ENCODE measurements around the gene RAP1GAP.
"Not testable (repeated sequence)": the region's sequence is repeated elsewhere in the genome, so short reads cannot be mapped to it uniquely, and the experiment has no call there.

The RAP1GAP gene

DNA sequence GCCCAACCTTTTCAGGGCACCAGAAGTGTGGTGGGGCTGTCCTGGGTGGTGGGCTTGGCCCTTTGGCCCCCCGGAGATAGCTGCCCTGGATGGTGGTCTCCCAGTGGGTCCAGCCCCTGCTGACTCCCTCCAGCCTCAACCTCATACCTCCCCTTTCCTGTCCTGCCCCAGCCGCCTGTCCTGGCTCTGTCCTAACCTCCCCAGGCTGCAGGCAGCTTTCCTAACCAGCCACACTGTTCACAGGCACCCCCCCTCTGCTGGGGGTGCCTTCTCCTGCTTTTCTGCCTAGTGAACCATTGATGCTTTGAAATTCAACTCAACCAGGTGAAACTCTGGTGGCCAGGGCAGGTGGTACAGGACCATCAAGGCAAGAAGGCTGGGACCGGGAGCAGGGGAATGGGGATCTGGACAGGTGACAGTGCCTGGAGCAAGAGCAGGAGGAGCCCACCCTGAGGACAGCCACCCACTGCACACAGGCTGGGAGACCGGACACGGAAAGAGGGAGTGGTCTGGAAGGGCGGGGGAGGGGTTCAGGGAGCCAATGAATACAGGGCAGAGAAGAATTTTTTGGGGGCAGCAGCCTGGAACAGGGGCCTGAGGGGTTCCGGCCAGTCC is 35.9 kb downstream of the RAP1GAP start:
- TF ChIP-seq, protein P1, sequence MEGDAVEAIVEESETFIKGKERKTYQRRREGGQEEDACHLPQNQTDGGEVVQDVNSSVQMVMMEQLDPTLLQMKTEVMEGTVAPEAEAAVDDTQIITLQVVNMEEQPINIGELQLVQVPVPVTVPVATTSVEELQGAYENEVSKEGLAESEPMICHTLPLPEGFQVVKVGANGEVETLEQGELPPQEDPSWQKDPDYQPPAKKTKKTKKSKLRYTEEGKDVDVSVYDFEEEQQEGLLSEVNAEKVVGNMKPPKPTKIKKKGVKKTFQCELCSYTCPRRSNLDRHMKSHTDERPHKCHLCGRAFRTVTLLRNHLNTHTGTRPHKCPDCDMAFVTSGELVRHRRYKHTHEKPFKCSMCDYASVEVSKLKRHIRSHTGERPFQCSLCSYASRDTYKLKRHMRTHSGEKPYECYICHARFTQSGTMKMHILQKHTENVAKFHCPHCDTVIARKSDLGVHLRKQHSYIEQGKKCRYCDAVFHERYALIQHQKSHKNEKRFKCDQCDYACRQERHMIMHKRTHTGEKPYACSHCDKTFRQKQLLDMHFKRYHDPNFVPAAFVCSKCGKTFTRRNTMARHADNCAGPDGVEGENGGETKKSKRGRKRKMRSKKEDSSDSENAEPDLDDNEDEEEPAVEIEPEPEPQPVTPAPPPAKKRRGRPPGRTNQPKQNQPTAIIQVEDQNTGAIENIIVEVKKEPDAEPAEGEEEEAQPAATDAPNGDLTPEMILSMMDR (IDR thresholded peaks at IDR 0.05; ENCODE audit: control insufficient read depth, extremely low read depth, insufficient read depth) = no peak
- no peak overlapping the region for H3K4me3 ChIP-seq (ENCODE audit: low read depth, low read length)
- DNase-seq (ENCODE audit: low read depth) = no peak

DNA sequence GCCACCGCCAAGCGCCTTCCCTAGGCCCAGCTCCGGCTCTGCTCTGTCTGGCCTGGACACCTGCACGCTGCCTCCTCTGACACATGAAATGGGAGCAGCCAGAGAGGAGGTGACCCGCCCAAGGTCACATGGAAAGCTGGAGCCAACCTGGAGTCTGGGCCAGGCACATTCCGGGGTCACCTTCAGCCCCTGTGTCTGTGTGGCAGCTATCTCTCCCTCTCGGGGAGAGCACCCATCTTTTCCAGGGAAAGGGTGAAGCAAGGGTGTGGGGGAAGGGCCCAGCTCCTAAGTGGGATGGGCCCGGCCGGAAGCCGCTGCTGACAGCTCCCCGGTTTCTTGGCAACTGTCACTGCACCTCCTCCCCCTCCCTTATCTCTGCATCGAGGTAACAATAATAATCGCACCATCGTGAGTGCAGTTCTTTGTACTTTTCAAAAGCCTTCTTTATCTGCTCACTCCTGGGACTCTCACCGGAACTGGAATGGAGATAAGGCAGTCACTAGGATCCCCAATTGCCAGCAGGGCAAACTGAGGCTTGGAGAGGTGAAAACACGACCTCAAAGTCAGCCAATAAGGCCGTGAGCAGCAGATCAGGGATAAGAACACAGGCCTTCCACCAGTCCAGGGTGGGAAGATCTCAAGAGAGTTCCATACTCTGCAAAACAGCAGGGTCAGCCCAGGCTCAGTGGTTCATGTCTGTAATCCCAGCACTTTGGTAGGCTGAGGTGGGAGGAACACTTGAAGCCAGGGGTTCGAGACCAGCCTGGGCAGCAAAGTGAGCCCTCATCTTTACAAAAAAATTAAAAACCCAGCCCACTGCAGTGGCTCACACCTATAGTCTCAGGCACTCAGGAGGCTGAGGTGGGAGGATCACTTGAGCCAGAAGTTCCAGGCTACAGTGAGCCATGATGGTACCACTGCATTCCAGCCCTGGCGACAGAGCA is 36.9 kb downstream of the RAP1GAP start:
- H3K4me3 ChIP-seq (ENCODE audit: low read depth, low read length) = no peak overlapping the region
- DNase-seq (ENCODE audit: low read depth) = no peak
- TF ChIP-seq, protein P1 (IDR thresholded peaks at IDR 0.05; ENCODE audit: control insufficient read depth, extremely low read depth, insufficient read depth) = no peak

DNA sequence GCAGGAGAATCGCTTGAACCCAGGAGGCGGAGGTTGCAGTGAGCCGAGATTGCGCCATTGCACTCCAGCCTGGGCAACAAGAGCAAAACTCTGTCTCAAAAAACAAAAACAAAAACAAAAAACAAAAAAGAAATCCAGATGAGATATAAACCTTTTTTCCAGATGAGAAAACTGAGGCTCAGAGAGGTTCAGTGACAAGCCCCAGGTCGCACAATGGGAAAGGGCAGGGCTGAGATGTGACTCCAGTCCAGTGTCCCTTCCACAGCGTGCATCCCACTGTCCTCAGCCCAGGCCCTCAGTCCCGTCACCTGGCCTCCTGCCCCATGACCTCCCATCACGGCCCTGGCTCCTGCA is 37.6 kb downstream of the RAP1GAP start:
- not testable (repeated sequence) for H3K4me3 ChIP-seq (ENCODE audit: low read depth, low read length); DNase-seq (ENCODE audit: low read depth)

DNA sequence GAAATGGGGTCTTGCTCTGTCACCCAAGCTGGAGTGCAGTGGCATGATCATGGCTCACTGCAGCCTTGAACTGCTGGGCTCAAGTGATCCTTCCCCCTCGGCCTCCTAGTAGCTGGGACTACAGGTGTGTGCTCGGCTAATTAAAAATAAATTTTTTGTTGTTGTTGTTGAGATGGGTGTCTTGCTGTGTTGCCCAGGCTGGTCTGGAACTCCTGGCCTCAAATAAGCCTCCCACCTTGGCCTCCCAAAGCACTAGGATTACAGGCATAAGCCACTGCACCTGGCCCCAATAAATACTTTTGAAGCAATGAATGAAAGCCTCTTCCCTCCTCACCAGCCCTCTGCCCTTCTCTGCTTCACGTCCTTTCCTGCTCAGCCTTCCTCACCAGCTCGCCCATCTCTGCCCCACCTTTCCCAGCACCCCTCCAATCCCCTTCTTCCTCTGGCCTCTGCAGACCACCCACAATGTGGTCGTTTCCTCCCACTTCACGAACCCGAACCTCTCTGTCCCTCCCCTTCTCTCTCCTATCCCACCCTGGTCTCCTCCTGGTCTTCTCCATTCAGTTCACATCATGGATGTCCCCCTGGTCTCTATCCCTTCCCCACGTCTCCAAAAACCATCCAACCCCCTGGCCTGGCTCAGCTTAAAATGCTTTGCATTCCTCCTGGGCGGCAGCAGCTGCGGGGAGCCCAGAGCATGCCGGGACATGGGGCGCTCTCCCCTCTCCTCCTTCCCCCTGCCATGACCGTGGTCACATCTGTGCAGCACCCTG is 38.4 kb downstream of the RAP1GAP start:
- H3K4me3 ChIP-seq (ENCODE audit: low read depth, low read length) = no peak overlapping the region
- no peak for DNase-seq (ENCODE audit: low read depth)
- TF ChIP-seq, protein P1 (IDR thresholded peaks at IDR 0.05; ENCODE audit: control insufficient read depth, extremely low read depth, insufficient read depth) = no peak

DNA sequence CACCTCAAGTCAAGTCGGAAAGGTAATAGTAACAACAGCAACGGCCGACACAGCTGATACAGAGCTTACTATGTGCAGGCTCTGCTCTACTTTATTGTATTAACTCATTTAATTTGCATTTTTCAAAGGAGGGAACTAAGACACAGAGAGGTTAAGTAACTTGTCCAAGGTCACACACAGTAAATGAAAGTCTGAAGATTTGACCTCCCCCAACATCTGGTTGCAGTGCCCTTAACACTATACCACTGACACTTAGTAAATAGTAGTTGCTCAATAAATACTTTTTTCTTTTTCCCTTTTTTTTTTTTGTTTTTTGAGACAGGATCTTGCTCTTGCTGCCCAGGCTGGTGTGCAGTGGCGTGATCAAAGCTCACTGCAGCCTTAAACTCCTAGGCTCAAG is 39.2 kb downstream of the RAP1GAP start:
- no peak overlapping the region for H3K4me3 ChIP-seq (ENCODE audit: low read depth, low read length)
- no peak for DNase-seq (ENCODE audit: low read depth)
- TF ChIP-seq, protein P1 (IDR thresholded peaks at IDR 0.05; ENCODE audit: control insufficient read depth, extremely low read depth, insufficient read depth) = no peak

DNA sequence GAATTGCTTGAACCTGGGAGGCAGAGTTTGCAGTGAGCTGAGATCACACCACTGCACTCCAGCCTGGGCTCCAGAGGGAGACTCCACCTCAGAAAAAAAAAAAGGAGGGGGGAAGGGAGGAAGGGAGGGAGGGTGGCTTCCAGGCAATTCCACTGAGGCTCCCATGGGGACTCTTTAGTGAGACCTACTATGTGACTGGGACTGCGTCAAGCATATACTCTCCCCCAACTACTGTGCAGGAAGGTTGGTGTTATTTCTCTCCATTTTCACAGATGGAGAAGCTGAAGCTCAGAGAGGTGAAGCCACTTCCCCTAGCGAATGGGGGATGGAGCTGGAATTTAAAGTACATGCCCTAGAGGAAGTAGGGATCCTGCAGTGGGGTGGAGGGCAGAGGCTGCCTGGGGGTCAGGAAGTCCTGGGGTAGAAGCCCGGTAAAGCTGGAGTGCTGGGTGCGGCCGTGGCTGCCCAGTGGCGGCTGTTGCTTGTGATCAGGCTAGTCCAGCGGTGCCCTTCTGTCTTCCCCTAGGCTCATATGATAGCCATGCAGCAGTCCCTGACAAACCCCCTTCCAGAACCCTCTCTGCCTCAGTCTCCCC is 40.3 kb downstream of the RAP1GAP start:
- no peak for DNase-seq (ENCODE audit: low read depth)
- H3K4me3 ChIP-seq (ENCODE audit: low read depth, low read length) = no peak overlapping the region
- TF ChIP-seq, protein P1 (IDR thresholded peaks at IDR 0.05; ENCODE audit: control insufficient read depth, extremely low read depth, insufficient read depth) = no peak

DNA sequence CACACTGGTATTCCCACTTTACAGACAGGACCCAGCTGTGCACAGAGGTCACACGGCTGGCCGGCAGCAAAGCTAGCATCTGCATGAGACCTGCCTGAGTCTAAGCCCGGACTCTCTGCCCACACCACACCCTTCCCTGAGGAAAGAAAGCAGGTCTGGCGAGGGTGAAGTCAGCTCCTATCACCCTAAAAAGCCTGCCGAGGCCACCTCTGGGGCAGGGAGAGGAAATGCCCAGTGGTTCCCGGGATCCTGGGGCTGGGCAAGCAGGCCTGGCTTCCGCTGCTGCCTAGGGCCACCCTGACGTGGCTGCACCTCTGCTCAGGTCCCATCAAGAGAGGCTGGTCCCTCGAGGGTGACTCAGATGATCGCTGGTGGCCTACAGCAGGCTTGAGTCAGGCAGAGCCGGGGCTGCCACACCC is 42.2 kb downstream of the RAP1GAP start:
- DNase-seq (ENCODE audit: low read depth) = no peak
- H3K4me3 ChIP-seq (ENCODE audit: low read depth, low read length) = no peak overlapping the region
- TF ChIP-seq, protein P1 (IDR thresholded peaks at IDR 0.05; ENCODE audit: control insufficient read depth, extremely low read depth, insufficient read depth) = no peak
